ENCODE data around the gene ABCF1. TPM values are rescaled to one million over a fixed set of nuclear protein-coding genes. Genes with fewer than 3 reads are reported as not detected.
A peak's percentile ranks its signal among the peaks of the same experiment; 100 is the strongest.

The ABCF1 gene
- total RNA-seq, 4 donors from 2014 or later: 39.0 to 60.8 (median 51.4) TPM

GRCh38 chr6:30568245-30568644 lies 3.0 kb upstream of the ABCF1 start:
- Histone ChIP-seq H3K27ac (replicated peaks in 1 of 4) (no peak overlapping the region), H3K36me3 (peaks cover 0 to 6% (median 1%) of the 10 kb centered on the region in 4 donors), H3K27me3 (no peaks in the 10 kb centered on the region), H3K4me3 (no peak overlapping the region), H3K9me3 (no peaks in the 10 kb centered on the region), H3K4me1 (peaks cover 22 to 34% (median 26%) of the 10 kb centered on the region in 4 donors)
- no peak for DNase-seq (ENCODE audit: extremely low spot score)
- TF ChIP-seq EP300 (IDR thresholded peaks at IDR 0.05) (no peak), POLR2A (IDR thresholded peaks at IDR 0.05; ENCODE audit: low read depth) (no peak), POLR2AphosphoS5 (IDR thresholded peaks at IDR 0.05) (no peak), CTCF (IDR thresholded peaks at IDR 0.05) (no peak)
- 47% methylated on average over 3 of the region's 3 CpGs for WGBS
- intact Hi-C loops (cut with DNase I): no loop called here

GRCh38 chr6:30570263-30570662 lies 979 bp upstream of the ABCF1 start:
- Histone ChIP-seq H3K4me1 (peaks cover 25 to 47% (median 40%) of the 10 kb centered on the region in 4 donors), H3K4me3 (peak overlapping the region; percentile 76 to 85 (median 77)), H3K36me3 (peaks cover 0 to 4% (median 0%) of the 10 kb centered on the region in 4 donors), H3K27me3 (no peaks in the 10 kb centered on the region), H3K9me3 (no peaks in the 10 kb centered on the region), H3K27ac (replicated peaks in 1 of 4) (peak overlapping the region; percentile 88 to 92 (median 92))
- WGBS: 89% methylated on average over 1 of the region's 1 CpG
- no peak for DNase-seq (ENCODE audit: extremely low spot score)
- intact Hi-C loops (cut with DNase I): loop anchor here (2.0 kb wide), 1 partner anchor 13 kb away; the partner anchor contains the start of genes GNL1 and PRR3
- TF ChIP-seq CTCF (IDR thresholded peaks at IDR 0.05) (no peak), POLR2A (IDR thresholded peaks at IDR 0.05; ENCODE audit: low read depth) (no peak)

GRCh38 chr6:30570740-30571074 lies 535 bp upstream of the ABCF1 start:
- TF ChIP-seq EP300 (IDR thresholded peaks at IDR 0.05) (no peak), POLR2A (IDR thresholded peaks at IDR 0.05; ENCODE audit: low read depth) (no peak), CTCF (IDR thresholded peaks at IDR 0.05) (no peak), POLR2AphosphoS5 (IDR thresholded peaks at IDR 0.05) (no peak)
- peaks cover 25 to 51% (median 40%) of the 10 kb centered on the region in 4 donors for H3K4me1 ChIP-seq
- no peaks in the 10 kb centered on the region for H3K27me3 ChIP-seq
- intact Hi-C loops (cut with DNase I): loop anchor here (2.0 kb wide), 1 partner anchor 14 kb away; the partner anchor contains the start of genes GNL1 and PRR3
- 2% methylated on average over 18 of the region's 18 CpGs for WGBS
- peaks cover 0 to 4% (median 2%) of the 10 kb centered on the region in 4 donors for H3K36me3 ChIP-seq
- peak overlapping the region; percentile 88 to 92 (median 92) for H3K27ac ChIP-seq (replicated peaks in 1 of 4)
- peak overlapping the region; percentile 76 to 85 (median 77) for H3K4me3 ChIP-seq
- no peaks in the 10 kb centered on the region for H3K9me3 ChIP-seq
- no peak for DNase-seq (ENCODE audit: extremely low spot score)

GRCh38 chr6:30571762-30572082 lies 480 bp downstream of the ABCF1 start:
- Histone ChIP-seq H3K9me3 (no peaks in the 10 kb centered on the region), H3K4me3 (peak overlapping the region; percentile 76 to 85 (median 77)), H3K36me3 (peaks cover 0 to 12% (median 7%) of the 10 kb centered on the region in 4 donors), H3K27me3 (no peaks in the 10 kb centered on the region), H3K27ac (replicated peaks in 1 of 4) (peak overlapping the region; percentile 88 to 92 (median 92)), H3K4me1 (peaks cover 25 to 53% (median 40%) of the 10 kb centered on the region in 4 donors)
- intact Hi-C loops (cut with DNase I): loop anchor here (2.0 kb wide), 1 partner anchor 15 kb away; the partner anchor contains the start of genes GNL1 and PRR3
- no peak for TF ChIP-seq POLR2A (IDR thresholded peaks at IDR 0.05; ENCODE audit: low read depth)
- TF ChIP-seq CTCF (IDR thresholded peaks at IDR 0.05): no peak
- TF ChIP-seq EP300 (IDR thresholded peaks at IDR 0.05): no peak
- TF ChIP-seq POLR2AphosphoS5 (IDR thresholded peaks at IDR 0.05): no peak
- whole genome bisulfite sequencing: 0% methylated on average over 8 of the region's 8 CpGs
- no peak for DNase-seq (ENCODE audit: extremely low spot score)

- DNase-seq (ENCODE audit: extremely low spot score): no peak
- intact Hi-C loops (cut with DNase I): no loop called here
- Histone ChIP-seq H3K4me3 (peak overlapping the region; percentile 76 to 85 (median 77)), H3K4me1 (peaks cover 25 to 53% (median 40%) of the 10 kb centered on the region in 4 donors), H3K9me3 (no peaks in the 10 kb centered on the region), H3K36me3 (peaks cover 0 to 16% (median 10%) of the 10 kb centered on the region in 4 donors), H3K27me3 (no peaks in the 10 kb centered on the region), H3K27ac (replicated peaks in 1 of 4) (peak overlapping the region; percentile 88 to 92 (median 92))
- no peak for TF ChIP-seq POLR2AphosphoS5 (IDR thresholded peaks at IDR 0.05)
- TF ChIP-seq CTCF (IDR thresholded peaks at IDR 0.05): no peak
- TF ChIP-seq POLR2A (IDR thresholded peaks at IDR 0.05; ENCODE audit: low read depth): no peak
- no peak for TF ChIP-seq EP300 (IDR thresholded peaks at IDR 0.05)
Observed at GRCh38 chr6:30572148-30572547, 906 bp downstream of the ABCF1 start.

All from esophagus muscularis mucosa (tissue), 4 donors.